Astrocyte (in vitro differentiated cells and primary cell): Measurements from ENCODE around the gene CRYBB1.

ENCODE experiments used
- CTCF ChIP-seq: IDR thresholded peaks from 2 replicates; pipeline ENCODE4 v1.5.1; 2011; ENCODE audit warnings: low read depth, mild to moderate bottlenecking, inconsistent platforms, low read length, moderate library complexity; ENCODE audit not compliant: insufficient read depth
- EZH2 ChIP-seq: IDR thresholded peaks from 2 replicates; pipeline ENCODE4 v1.6.1; 2012; ENCODE audit warnings: mild to moderate bottlenecking, low read length, inconsistent platforms; ENCODE audit not compliant: insufficient read depth

GRCh38 chr22:26619510-26619909, 1.7 kb upstream of the CRYBB1 start:
- TF ChIP-seq CTCF (no peak), EZH2 (no peak)
